ENCODE measurements around the gene NUTM2E.
"Not testable (repeated sequence)": the region's sequence is repeated elsewhere in the genome, so short reads cannot be mapped to it uniquely, and the experiment has no call there.

DNA sequence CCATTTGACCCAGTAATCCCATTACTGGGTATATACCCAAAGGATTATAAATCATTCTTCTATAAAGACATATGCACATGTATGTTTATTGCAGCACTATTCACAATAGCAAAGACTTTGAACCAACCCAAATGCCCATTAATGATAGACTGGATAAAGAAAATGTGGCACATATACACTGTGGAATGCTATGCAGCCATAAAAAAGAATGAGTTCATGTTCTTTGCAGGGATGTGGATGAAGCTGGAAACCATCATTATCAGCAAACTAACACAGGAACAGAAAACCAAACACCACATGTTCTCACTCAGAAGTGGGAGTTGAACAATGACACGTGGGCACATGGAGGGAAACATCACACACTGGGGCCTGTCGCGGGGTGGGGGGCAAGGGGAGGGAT, 7.3 kb downstream of the NUTM2E start:
- TF ChIP-seq, protein P1, sequence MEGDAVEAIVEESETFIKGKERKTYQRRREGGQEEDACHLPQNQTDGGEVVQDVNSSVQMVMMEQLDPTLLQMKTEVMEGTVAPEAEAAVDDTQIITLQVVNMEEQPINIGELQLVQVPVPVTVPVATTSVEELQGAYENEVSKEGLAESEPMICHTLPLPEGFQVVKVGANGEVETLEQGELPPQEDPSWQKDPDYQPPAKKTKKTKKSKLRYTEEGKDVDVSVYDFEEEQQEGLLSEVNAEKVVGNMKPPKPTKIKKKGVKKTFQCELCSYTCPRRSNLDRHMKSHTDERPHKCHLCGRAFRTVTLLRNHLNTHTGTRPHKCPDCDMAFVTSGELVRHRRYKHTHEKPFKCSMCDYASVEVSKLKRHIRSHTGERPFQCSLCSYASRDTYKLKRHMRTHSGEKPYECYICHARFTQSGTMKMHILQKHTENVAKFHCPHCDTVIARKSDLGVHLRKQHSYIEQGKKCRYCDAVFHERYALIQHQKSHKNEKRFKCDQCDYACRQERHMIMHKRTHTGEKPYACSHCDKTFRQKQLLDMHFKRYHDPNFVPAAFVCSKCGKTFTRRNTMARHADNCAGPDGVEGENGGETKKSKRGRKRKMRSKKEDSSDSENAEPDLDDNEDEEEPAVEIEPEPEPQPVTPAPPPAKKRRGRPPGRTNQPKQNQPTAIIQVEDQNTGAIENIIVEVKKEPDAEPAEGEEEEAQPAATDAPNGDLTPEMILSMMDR (conservative IDR thresholded peaks at IDR 0.05 in 1 of 2, IDR thresholded peaks at IDR 0.05 in 1 of 2; ENCODE audit: extremely low read depth in 1 of 2, insufficient read depth in 1 of 2, low read depth in 1 of 2, low read length in 2 of 2), result not testable (repeated sequence)
- not testable (repeated sequence) for TF ChIP-seq EZH2 (IDR thresholded peaks at IDR 0.05; ENCODE audit: borderline replicate concordance, low read length)

All from mammary epithelial cell (primary cell).